HG03565 (cell line): ENCODE results near the gene BAIAP2.
"Not testable (repeated sequence)": the region's sequence is repeated elsewhere in the genome, so short reads cannot be mapped to it uniquely, and the experiment has no call there.

Source experiments
- ATAC-seq: cut with Tn5 transposase; IDR thresholded peaks from one replicate; pipeline ENCODE4 v1.9.1; 2021; ENCODE audit warnings: mild to moderate bottlenecking, moderate library complexity; ENCODE audit not compliant: unreplicated experiment

Gene BAIAP2

DNA sequence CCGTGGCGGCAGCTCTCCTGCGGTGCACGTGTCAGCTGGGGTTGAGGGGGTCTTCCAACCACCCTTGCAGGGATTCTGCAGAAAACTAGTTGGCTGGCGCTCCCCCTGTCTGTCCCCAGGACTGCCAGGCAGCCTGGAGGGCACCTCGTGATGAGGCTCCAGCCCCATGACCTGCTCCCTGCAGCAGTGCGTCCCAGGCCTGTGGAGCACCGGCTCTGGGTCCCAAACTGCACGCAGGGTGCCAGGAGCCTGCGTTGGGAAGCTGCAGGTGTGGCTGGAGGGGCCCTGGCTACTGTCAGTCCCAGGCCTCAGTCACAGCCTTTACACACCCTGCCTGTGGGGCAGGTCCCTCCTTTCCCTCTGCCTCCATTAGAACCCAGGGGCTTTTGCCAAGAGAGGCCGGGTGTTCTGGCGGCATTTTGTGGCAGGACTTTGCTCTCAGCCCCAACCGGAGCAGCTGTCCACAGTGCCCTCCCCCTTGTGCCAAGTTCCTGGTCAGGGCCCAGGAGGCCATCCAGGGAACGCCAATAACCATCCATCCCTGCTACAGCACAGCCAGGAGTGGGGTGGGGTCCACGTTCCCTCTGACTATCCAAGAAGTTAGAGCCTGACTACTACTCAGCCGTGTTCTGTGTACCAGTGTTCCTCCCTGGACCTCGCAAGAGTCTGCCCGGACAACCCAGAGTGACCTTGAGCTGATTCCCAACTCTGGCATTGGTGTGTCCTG is 34.2 kb upstream of the BAIAP2 start:
- no peak for ATAC-seq

DNA sequence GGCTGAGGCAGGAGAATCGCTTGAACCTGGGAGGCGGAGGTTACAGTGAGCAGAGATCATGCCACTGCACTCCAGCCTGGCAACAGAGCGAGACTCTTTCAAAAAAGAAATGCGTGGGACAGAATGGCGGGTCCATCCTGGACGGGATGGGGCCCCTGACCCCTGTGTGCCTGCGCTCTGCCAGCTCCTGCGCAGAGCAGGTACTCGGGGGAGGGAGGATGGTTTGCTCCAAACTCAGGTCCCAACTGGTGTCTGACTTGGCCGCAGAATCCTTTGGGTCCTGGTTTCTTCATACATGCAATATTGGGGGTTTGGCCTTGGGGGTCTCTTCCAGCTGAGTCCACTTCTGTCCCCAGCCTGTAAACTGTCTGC is 33.0 kb upstream of the BAIAP2 start:
- no peak for ATAC-seq

DNA sequence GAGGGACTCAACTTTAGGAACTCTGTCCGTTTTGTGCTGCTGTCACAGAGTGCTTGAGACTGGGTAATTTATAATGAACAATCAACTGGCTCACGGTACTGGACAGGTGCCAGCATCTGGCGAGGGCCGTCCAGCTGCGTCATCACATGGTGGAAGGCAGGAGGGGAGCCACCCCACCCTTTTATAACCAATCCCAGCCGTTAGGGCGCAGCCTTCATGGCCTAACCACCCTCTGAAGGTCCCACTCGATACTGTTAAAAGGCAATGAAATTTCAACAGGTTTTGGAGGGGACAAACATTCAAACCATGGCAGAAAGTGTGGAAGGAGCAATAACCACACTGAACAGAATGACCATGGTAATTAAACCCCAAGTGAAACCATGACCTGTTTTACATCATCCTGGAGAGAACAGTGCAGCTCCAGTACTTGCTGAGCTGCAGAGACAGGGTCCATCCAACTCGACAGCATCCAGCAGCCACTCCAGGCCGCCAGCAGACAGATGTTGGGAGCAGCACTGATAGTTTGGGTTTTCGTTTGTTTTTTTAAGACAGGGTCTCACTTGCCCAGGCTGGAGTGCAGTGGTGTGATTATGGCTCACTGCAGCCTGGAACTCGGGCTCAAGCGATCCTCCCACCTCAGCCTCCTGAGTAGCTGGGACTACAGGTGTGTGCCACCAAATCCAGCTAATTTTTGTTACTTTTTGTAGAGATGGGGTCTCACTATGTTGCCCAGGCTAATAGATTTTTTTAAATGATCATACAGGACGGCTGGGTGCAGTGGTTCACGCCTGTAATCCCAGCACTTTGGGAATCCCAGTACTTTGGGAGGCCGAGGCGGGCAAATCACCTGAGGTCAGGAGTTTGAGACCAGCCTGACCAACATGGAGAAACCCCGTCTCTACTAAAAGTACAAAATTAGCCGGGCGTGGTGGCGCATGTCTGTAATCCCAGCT is 32.3 kb upstream of the BAIAP2 start:
- ATAC-seq, result no peak

DNA sequence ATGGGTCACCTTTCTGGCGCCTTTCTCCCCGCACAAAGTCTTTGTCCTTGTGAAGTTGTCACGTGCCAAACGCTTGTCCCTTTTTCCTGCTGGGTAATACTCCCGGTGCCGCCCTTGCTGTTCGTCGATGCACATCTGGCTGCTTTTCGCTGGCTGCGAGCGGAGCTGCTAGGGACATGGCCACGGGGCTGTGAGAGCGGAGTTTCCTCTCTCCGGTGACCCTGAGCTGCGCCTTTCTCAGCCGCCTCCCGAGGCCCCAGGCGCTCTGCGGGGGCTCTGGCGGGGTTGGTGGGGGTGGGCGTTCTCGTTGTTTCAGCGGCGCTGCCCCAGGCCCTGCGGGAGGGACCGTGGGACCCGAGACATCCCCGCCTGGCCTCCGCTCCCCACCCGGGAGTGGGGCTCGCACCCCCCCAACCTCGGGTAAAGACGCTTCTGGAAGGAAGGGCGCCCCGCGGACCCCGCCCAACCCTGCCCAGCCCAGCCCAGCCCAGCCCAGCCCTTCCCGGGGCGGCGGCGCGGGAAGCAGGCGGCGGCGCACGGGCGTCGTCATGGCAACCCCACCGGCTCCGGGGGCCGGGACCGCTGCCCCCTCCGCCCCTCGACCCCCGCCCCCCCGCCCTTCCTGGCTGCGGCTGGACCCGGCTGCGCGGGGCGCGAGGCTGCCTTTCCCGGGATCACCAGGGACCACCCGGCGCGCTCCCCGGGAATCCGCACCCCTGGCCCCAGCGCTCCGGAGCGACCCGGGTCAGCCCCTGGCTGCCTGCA is 31.1 kb upstream of the BAIAP2 start:
- no peak for ATAC-seq

DNA sequence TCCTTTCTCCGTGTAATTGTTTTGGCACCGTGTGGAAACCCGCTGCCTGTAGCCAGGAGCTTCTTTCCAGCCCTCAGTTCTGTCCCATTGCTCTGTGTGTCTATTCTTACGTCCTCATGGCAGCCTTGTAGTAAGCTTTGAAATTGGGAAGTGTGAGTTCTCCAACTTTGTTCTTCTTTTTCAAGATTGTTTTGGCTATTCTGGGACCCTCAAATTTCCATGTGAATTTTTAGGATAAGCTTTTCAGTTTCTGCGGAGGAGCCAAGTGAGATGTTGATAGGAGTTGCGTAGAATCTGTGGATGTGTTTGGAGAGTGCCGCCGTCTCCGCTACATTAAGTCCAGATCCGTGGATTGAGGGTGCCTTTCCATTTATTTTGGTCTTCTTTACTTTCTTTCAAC is 28.1 kb upstream of the BAIAP2 start:
- no peak for ATAC-seq

DNA sequence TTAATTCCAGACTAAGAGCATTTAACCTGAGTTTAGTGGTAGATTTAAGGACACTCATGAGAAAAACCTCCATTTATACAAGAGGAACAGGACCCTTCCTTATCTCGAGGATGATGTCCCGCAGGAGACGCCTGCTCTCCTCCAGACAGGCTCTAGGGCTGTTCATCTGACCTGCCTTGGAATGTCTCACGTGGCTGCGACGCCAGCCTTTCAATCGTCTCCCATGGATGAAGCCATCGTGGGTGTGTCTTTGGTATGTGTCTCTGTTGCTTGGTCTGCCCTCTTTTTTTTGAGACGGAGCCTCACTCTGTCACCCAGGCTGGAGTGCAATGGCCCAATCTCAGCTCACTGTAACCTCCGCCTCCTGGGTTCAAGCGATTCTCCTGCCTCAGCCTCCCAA is 26.8 kb upstream of the BAIAP2 start:
- ATAC-seq, result no peak

DNA sequence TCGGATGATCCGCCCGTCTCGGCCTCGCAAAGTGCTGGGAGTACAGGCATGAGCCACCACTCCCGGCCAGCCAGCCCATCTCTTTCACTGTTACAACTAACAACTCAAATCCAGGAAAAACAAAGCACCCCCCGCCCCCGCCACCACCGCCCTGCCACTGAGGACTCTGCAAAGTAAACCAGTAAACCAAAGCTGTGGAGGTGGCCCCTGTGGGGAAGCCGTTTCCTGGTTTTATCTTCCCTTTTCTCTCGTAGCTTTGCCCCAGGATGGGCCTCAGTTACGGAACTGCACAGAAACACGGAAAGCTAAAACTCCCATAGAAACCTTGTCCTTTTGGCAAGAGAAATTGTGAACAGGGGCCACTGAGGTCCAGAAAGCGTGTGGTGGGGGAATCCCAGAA is 25.8 kb upstream of the BAIAP2 start:
- ATAC-seq, result no peak

DNA sequence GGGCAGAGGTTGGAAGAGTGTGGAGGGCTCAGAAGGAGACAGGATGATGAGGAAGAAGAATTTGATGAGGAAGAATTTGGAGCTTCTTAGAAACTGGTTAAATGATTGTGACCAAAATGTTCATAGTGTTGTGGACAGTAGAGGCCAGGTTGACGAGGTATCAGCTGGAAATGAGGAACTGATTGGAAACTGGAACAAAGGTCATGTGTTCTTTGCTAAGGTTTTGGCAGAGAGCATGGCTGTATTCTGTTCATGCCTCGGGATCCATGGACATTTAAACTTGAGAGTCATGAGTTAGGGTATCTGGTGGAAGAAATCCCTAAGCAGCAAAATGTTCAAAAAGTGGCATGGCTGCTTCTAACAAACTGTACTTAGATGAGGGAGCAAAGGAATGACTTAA is 24.0 kb upstream of the BAIAP2 start:
- ATAC-seq, result no peak

DNA sequence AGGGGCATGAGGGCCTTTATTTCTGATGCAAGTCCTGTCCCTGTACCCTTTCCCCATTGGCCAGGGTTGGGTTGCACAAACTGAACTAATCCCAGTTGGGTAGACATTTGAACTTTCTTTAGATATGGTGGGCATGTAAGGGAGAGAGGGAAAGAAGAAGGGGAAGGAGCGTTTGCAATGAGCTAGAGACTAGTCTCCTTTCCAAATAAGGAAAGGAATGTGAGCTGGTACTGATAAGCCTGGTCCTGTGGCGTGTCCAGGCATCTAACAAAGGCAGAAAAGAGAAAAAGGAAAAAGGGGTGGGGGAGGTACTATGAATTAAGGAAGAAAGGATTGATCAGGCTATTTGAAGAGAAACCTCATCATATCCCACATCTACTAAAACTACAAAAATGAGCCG is 23.0 kb upstream of the BAIAP2 start:
- no peak for ATAC-seq

DNA sequence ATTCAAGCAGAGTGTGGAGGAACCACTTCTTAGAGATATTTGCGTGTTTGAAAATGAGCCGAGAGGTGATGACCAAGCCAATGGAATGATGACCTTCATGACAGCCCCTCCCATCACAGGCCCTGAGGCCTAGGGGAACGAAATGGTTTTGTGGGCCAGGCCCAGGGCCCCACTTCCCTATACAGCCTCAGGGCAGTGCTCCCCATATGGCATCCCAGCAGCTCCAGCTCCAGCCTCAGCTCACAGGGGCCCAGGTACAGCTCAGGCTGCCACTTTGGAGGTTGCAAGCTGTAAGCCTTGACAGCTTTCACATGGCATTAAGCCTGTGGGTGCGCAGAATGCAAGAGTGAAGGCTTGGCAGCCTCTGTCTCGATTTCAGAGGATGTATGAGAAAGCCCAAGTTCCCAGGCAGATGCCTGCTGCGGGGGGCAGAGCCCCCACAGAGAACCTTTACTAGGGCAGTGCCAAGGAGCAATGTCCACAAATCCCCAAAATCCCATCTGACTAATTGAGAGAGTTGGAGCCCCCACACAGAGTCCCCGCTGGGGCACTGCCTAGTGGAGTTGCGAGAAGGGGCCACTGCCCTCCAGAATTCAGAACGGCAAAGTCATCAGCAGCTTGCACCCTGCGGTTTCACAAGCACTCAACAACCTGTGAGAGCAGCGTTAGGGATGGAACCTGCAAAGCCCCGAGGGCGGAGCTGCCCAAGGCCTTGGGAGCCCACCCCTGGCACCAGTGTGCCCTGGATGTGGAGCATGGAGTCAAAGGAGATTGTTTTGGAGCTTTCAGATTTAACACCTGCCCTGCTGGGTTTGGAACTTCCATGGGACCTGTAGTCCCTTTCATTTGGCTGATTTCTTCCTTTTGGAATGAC is 22.1 kb upstream of the BAIAP2 start:
- no peak for ATAC-seq

DNA sequence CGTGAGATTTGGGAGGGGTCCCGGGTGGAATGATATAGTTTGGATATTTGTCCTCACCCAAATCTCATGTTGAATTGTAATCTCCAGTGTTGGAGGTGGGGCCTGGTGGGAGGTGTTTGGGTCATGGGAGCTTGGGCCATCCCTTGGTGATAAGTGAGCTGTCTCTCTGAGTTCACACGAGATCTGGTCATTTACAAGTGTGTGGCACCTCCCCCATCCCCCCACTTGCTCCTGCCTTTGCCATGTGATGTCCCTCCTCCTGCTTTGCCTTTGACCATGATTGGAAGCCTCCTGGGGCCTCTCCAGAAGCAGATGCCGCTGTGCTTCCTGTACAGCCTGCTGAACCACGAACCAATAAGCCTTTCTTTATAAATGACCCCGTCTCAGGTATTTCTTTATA is 21.3 kb upstream of the BAIAP2 start:
- no peak for ATAC-seq

DNA sequence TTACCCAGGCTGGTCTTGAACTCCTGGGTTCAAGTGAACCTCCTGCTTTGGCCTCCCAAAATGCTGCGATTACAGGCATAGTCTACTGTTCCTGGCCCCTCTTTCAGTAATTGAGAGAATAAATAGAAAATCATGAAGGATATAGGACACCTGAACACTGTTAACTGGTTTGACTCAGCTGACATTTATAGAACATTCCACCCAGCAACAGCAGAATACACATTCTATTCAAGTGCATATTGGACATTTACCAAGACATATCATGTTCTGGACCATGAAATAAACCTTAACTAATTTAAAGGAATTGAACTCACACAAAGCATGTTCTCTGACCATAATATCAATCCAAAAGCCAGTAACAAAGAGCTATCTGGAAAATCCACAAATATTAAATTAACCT is 19.8 kb upstream of the BAIAP2 start:
- ATAC-seq, result no peak

DNA sequence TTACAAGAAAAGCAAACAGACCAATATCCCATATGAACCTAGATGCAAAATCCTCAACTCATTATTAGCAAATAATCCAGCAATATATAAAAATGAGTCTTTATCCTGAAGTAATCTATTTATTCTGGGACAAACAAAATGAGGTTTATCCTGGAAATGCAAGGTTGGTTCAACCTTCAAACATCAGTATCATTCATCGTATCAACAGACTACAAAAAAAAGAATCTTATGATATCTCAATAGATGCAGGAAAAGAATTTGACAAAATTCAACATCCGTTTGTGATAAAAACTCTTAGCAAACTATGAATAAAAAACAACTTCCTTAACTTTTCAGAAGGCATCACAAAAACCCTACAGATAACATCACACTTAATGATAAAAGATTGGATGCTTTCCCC is 18.4 kb upstream of the BAIAP2 start:
- no peak for ATAC-seq

DNA sequence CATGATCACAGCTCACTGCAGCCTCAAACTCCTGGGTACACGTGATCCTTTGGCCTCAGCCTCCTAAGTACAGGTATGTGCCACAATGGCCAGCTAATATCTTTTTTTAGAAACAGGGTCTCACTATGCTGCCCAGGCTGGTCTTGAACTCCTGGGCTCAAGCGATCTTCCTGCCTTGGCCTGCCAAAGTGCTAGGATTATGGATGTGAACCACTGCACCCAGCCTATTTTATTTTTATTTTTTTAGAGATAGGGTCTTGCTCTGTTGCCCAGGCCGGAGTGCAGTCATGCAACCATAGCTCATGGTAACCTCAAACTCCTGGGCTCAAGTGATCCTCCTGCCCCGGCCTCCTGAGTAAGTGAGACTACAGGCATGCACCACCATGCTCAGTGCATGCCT is 17.6 kb upstream of the BAIAP2 start:
- ATAC-seq, result not testable (repeated sequence)

DNA sequence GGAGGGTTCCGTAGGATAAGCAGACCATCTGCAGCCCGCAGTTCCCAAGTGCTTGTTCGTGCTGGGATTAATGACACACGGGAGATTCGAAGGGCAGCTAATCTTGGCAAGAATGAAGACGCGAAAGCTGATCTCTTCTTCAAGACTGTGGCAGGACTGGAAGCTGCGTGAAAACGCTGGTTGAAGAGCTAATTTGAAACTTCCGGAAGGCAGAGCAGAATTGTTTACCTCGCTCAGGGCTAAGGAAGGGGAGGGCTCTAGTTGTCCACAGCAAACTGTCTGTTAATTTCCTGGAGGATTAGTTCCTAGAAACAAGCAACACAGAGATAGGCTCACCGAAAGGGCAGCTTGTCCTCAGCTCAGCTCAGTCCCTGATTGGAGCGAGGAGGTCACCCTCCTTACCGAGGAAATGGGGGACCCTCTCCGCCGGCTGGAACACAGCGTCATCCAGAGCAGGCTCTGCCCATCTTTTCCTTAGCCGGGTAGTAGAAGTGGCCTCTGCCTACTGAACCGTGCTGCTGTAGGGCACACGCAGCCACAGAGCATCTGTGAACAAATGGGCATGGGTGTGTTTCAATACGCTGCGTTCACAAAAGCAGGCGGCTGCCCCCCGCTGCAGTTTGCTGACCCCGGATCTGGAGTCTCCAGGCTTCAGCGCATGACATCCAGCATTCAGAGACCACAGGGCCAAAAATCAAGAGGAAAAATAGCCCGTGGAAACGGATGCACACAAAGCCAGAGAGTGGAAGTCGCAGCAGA is 16.7 kb upstream of the BAIAP2 start:
- ATAC-seq, result no peak

DNA sequence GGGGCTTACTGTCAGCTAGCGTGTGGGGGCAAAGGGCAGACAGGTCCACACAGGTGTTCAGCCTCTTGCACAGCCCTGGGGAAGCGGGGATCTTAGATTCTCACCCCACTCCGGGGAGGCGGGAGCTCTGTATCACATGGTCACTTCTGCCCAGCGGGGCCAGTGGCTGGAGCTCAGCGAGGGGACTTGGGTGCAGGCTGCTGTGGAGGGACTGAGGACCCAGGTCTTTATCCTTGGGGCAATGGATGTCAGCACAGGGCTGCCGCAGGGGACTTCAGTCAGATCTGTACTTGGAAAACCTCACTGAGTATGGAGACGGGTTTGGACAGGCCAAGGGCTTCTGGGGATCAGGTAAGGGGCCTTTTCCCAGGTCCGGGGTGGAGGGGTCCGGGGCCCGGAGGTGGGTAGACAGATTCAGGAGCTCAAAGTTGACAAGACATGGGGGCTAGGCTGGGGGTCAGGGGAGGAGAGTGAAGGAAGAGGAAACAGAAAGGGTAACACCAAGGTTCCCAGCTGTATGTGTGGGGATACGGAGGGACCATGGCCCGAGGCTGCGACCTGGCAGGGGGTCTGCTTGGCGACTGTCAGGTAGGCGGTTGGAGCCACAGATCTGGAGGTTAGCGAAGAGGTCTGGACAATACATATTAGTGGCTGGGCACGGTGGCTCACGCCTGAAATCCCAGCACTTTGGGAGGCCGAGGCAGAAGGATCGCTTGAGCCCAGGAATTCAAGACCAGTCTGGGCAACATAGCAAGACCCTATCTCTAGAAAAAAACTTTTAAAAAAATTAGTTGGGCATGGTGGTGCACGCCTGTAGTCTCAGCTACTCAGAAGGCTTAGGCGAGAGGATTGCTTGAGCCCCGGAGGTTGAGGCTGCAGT is 15.1 kb upstream of the BAIAP2 start:
- no peak for ATAC-seq

DNA sequence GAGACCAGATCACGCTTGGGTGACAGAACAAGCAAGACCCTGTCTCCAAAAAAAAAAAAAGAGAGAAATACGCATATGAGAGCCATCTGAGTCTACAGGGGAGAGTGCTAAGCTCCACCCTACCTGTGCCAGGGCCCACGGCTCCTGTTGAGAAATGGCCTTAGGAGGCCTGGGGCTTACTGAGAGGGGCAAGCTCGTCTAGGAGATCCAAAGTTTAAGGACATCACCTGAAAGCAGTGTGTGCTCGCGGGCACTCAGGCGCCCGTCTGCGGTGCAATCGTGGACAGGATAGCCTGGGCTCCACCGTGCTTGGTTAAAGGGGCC is 14.5 kb upstream of the BAIAP2 start:
- no peak for ATAC-seq

DNA sequence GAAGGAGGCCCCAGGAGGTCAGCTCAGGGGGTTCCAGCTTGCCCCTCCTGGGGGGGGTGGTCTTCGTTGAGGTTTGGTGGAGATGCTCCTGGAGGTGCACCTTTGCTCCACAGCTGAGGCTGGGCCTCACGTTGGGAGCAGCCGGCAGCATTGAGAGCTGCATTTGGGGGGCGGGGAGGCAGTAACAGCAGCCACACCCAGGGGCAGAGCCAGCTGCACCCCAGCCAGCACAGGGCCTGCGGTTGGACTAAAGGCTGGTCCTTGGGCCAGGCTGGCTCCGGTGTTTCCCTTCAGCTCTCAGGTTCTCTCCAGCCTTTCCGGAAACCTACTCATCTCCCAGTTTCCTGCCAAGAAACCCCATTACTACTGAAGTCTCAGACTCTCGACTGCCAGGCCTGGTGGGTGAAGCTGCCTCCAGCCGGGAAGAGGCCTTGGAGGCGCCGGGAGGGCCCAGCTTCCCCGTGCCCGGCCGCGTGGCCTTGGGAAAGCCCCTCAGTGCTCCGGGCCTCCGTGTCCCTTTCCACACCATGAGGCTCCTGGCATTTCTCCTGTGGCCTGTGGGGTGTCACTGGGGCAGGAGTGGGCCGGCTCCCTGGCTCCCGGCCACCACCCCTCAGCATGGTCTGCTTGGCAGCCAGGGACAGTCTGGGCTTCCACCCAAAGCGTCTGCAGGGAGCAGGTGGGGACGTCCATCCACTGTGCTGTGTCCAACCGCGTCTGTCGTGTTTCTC is 14.0 kb upstream of the BAIAP2 start:
- ATAC-seq, result no peak
